ENCODE results near the gene GALNT10.

GALNT10 gene

GRCh38 chr5:154199263-154199662, 8.7 kb downstream of the GALNT10 start:
- no peak overlapping the region for H3K4me3 ChIP-seq (ENCODE audit: low read depth, low read length)
- no peak for TF ChIP-seq CTCF (IDR thresholded peaks at IDR 0.05; ENCODE audit: low read depth, low read length)

- no peak for TF ChIP-seq CTCF (IDR thresholded peaks at IDR 0.05; ENCODE audit: low read depth, low read length)
- H3K4me3 ChIP-seq (ENCODE audit: low read depth, low read length), result no peak overlapping the region
Observed at GRCh38 chr5:154199671-154200220, 9.2 kb downstream of the GALNT10 start.

GRCh38 chr5:154200221-154200620, 9.7 kb downstream of the GALNT10 start:
- no peak for TF ChIP-seq CTCF (IDR thresholded peaks at IDR 0.05; ENCODE audit: low read depth, low read length)
- no peak overlapping the region for H3K4me3 ChIP-seq (ENCODE audit: low read depth, low read length)

GRCh38 chr5:154201108-154201769, 10.7 kb downstream of the GALNT10 start:
- no peak overlapping the region for H3K4me3 ChIP-seq (ENCODE audit: low read depth, low read length)
- no peak for TF ChIP-seq CTCF (IDR thresholded peaks at IDR 0.05; ENCODE audit: low read depth, low read length)

GRCh38 chr5:154202379-154203260, 12.1 kb downstream of the GALNT10 start:
- no peak overlapping the region for H3K4me3 ChIP-seq (ENCODE audit: low read depth, low read length)
- TF ChIP-seq CTCF (IDR thresholded peaks at IDR 0.05; ENCODE audit: low read depth, low read length), result no peak

GRCh38 chr5:154203798-154204578, 13.5 kb downstream of the GALNT10 start:
- H3K4me3 ChIP-seq (ENCODE audit: low read depth, low read length), result no peak overlapping the region
- no peak for TF ChIP-seq CTCF (IDR thresholded peaks at IDR 0.05; ENCODE audit: low read depth, low read length)

Measured in WI38 (cell line).